ENCODE results near the gene HOGA1.

The HOGA1 gene

DNA sequence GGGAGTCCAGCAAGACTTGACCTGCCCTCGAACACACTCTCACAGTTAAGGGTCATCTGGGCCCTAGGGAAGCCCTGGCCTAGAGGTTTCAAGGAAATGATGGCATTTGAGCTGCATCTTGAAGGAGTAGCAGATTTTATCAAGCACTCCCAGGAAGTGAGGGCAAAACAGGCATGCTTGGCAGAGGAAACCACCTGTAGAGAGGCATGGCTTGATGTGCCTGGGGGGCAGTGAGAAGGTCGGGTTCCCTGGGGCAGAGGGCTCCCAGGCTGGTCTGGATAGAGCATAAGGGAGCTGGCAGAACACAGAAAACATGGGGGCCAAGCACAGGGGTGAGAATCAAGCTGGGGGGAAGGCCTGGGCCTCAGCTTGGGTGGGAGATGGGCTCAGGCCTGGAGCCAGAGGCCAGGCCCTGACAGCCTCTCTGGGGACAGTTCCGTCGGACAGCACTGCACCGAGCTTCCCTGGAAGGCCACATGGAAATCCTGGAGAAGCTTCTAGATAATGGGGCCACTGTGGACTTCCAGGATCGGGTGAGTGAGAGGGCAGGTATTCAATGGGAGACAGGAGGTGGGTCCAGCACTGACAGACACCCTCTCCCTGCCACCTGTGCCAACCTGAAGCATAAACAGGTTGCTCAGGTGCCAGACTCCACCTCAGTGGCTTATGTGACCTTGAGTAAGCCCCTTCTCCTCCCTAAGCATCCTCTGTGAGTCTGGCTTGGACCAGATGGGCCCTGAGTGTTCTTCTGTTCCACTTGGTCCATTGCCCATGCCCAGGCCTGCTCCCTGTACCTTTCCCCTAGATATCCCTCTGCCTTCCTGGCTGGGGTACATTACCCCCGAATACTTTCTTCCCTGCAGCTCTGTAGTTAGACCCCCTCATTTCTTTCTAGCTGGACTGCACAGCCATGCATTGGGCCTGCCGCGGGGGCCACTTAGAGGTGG, 3.5 kb upstream of the HOGA1 start:
- DNase-seq, result no peak

DNA sequence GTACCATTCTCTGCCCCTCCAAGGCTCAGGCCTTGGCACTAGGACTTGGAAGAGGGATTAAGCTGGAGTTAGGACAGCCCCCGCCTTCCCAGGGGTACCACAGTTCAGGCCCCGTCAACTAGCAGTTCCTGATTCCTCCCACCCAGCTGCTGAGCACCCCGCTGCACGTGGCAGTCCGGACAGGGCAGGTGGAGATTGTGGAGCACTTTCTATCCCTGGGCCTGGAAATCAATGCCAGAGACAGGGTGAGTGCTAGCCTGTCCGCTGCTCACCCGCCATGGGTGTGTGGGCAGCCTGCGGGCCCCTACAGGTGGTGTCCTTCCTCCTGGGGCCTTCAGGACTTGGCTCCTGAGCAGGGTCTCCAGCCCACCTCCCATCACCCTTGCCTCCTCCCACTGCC, 2.0 kb upstream of the HOGA1 start:
- DNase-seq, result no peak

DNA sequence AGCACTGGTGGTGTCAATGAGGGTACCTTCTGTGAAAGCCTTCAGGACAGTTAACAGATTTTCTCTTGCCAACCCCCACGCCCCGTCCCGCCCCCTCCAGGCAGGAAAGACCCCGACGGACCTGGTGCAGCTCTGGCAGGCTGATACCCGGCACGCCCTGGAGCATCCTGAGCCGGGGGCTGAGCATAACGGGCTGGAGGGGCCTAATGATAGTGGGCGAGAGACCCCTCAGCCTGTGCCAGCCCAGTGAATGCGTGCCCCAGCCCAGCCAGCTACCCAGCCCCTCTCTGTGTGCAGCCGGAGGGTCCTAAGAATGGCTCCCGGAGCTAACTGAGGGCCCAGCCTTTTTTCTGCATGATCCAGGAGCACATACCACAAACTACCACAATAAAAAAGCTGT, 713 bp upstream of the HOGA1 start:
- no peak for DNase-seq

DNA sequence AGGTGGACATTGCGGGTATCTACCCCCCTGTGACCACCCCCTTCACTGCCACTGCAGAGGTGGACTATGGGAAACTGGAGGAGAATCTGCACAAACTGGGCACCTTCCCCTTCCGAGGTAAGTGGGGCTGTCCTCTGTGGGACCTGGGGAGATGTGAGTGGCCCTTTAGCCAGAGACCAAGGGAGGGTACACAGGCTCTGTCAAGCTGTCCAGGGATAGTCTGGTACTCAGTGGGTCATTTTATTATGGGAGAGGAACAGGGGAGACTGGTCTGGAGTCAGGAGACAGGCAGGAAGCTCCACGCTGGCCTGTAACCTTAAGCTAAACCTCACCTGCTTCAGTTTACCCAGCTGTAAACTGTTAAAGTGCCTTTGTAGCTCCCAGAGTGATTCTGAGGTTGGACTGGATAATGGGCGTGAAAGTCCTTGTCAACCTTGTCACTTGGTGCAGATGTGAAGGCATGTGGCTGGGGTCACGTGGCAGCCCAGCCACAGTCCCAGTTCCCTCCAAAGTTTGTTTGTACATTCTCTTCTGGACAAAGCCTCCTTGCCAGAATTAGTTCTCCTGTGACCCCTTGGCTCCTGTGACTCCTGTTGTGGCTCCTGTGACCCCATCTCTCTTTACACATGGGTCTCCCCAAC, 729 bp downstream of the HOGA1 start:
- DNase-seq, result no peak

DNA sequence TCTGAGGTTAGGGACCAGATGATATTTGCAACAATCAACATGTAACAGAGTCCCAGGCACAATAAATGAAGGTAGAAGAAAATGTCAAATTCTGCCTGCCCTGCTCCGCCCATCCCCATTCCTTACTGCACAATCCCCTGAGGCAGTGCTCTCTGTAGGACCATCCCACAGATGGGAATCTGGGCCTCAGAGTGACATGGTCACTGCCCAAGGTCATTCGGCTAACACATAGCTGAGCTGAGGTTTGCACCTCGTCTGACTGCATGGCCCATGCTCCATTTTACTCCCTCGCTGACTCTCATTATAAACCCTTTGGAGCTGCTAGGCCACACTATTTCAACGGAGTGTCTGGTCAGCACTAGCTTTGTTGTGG, 1.2 kb downstream of the HOGA1 start:
- DNase-seq, result no peak

DNA sequence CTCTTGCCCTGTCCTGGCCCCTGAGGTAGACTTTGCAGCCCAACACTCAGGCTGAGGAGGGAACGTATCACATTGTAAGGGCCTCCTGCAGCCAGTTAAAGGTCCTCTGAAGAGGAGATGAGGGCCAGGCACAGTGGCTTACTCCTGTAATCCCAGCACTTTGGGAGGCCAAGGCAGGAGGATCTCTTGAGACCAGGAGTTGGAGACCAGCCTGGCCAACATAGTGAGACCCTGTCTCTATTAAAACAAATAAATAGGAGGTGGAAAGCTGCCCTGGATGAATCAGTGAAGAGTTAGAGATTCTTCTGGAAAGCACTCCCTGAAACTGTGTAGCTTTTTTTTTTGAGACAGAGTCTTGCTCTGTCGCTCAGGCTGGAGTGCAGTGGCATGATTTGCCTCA, 3.0 kb downstream of the HOGA1 start:
- no peak for DNase-seq

DNA sequence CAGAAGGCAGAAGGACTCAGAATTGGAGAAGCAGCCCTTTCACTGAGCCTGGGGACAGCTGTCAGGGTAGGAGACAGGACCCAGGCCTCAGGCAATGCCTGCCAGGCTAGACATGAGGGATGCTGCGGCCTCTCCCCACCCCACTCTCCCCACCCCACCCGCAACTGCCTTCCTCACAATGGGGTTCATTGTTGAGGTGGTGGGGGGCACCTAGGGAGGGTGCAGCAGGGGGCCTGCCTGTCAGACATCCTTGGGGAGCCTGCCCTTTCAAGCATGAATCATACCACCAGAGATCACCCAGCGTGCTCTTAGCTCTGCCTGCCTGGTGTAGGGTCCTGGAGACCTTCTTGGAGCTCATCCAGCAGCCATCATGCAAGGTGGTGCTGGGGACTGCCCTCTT, 5.3 kb downstream of the HOGA1 start, which contains the start of gene C10orf62:
Gene C10orf62 (plus strand): TSS at position 243 of the 400 bp plus-strand sequence. CDS start 177 bp downstream, outside the sequence.
- no peak for DNase-seq

DNA sequence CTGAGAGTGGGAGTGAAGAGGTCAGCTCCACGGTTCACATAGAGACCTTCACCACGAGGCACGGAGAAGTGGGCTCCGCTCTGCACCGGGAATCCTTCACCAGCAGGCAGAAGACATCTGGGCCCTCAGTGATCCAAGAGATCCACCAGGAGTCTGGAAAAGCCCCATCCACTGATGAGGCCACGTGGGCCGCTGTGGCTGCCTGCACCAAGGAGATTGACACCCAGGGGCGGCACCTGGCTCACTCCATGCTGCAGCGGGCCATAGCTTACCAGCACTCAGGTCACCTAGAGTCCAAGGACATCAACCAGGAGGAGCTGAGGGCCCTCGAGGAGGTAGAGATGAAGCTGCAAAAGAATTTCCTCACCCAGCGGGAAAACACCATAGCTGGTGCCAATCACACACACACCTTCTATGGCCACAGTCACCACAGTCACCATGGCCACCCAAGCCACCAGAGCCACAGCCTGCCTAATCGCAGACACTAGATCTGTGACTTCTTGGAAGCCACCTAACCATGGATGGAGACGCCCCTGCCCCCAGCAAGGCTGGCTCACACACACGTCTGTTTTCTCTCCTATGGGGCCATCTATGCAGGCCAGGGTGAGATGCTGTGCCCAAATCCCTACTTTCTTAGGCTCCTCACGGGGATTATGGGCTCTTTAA, 6.0 kb downstream of the HOGA1 start:
- DNase-seq, result no peak

DNA sequence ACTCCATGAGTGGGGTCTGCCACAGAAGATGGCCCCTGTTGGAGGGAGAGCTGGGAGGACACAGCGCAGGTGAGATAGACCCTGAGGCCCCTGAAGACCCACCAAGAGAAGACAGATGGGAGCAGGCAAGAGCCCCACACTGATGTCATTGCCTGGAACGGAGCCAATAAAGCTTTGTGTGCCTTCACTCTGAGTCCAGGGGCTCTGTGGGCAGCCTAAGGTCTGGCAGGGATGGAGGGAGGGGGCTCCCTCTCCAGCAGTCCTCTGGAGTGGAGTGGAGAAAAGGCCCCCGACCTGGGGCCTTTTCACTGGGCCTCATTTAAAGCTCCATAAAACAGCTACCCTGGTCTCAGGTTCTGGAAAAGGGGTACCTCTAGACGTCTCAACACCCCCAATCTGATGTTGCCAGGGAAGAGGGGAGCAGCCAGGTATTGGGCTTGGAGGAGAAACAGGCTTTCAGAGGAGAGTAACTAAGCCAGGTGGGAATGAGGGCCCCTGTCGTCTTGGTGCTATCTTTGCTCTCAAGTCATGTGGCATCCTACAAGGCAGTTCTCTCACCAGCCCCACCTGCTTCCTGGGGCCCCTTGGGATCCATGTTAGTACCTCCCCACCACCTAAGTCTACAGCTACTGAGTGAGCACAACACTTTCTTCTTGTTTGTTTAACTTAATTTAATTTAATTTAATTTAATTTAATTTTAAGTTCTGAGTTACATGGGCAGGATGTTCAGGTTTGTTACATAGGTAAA, 6.7 kb downstream of the HOGA1 start:
- no peak for DNase-seq

DNA sequence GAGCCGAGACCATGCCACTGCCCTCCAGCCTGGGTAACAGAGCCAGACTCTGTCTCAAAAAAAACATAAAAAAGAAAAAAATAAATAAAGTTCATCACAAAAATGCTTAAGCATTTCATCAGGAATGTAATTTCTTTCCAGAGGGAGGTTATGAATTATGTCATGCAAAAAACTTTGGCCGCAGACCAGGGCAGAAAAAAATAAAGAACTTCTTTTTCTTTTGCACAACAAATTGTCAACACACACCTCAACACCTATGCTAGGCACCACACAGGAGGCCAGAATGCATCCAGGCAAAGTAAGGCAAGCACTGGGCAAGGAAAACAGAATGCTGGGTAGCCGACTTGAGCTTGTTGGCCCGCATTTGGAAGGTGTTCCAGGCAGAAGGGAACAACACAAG, 9.2 kb downstream of the HOGA1 start:
- DNase-seq, result no peak

DNA sequence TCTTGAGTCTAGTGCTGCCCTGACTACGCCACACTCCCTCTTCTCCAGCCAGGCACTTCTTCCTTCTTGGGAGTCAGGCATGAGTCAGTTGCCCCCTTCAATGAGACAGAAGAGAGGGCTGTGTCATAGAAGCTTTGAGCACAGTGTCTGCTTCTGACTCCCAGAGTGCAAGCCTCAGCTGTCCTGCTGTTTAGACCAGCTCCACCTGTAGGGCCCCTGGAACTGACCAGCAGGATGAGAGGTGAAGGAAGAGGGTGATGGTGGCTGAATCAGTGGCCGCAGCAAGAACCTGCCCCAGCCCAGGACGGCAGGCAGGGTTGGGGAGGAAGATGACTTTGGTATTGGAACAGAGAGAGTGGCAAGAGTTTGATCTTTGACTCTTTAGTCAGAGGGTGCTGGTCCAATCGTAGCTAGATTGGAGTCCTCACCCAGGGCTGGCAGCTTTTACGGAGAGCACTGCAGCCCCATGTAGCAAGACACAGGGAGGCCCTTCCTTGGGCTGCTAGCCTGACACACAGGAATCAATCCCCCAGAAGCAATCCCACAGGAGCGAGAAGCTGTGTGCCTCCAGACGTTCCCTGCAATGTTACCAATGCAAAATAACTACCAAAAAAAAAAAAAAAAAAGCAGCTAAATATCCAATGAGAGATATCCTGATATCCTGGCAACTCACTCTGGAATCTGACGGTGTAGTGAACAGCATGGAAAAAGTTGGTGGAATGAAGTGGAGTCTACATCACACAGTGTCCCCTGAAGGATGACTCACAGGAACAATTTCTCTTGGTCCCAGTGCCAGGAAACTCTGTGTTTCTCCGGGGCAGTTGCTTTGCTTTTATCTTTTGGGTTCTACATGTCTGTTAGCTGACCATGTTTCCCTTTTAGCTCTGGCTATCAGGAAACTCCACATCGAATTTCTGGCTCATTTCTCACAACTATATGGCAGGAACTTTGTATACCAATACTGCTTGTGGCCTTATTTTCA, 12.2 kb downstream of the HOGA1 start:
- DNase-seq, result no peak

DNA sequence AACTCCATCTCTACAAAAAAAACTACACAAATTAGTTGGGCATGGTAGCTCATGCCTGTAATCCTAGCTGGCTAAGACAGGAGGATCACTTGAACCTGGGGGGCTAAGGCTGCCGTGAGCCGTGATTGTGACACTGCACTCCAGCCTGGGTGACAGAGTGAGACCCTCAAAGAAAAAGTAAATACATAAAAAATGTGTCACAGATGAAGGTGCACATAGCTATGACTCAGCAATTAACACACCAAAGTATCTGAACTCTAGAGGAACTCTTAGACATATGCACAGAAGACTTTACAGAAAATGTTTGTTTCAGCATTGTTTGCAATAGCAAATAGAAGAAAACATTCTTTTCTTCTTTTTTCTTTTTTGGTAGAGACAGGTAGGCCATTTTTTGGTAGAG, 13.6 kb downstream of the HOGA1 start:
- DNase-seq, result no peak

DNA sequence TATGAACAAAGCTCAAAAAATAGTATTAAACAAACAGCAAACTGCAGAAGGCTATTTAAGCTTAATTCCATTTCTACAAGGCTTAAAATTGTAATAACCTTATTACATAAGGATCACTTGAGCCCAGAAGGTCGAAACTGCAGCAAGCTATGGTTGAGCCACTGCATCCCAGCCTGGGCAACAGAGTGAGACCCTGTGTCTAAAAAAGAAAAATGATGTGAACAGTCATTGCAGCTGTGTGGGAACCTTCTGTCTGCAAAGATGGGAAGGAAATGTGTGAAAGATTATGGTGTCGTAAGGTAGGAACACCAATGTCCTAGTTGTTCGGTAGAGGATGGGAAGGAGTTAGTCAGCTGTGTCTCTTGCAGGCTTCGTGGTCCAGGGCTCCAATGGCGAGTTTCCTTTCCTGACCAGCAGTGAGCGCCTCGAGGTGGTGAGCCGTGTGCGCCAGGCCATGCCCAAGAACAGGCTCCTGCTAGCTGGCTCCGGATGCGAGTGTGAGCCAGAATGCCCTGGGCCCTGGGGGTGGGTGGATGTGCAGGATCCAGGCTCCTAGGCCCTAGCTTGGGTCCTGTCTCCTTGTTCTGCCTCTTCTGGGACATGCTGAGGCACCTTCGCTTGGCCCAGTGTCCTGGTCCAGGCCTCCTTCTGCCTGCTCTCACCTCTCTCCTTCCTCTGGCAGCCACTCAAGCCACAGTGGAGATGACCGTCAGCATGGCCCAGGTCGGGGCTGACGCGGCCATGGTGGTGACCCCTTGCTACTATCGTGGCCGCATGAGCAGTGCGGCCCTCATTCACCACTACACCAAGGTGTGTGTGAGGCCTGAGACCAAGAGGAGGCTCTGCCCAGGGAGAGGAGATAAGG, 14.4 kb downstream of the HOGA1 start:
- no peak for DNase-seq

DNA sequence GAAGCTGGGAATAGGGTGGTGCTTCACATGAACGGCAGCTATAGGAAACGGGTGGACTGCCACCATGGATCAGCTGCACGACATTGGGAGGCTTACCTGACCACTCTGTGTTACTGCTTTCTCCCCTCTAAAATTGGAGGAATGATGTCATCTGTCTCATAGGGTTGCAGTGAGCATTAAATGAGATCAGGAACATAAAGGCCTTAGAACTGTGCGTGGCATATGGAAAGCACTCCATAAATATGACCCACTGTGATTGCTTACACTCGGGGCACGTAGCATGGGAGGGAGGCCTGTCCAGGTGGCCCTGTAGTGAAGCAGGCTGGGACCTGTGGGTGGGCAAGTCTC, 15.1 kb downstream of the HOGA1 start:
- no peak for DNase-seq

DNA sequence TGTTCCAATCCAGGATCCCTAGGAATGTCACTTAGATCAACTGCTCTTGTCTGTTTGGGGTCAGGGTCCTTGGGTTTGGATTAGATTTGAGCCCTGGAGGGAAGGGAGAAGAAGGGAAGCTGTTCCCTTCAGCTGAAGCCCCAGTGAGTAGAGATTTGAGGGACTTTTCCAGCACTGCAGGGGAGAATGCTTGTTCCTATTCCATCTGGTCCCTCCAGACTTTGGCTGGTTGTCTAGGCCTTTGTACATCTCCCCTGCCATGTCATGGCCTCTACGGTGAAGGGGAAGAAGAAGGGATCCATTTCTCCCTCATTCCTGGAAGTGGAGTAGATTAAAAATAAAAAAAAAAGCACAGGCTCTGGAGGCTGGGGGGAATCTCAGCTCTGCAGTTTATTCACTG, 16.4 kb downstream of the HOGA1 start:
- DNase-seq, result no peak

DNA sequence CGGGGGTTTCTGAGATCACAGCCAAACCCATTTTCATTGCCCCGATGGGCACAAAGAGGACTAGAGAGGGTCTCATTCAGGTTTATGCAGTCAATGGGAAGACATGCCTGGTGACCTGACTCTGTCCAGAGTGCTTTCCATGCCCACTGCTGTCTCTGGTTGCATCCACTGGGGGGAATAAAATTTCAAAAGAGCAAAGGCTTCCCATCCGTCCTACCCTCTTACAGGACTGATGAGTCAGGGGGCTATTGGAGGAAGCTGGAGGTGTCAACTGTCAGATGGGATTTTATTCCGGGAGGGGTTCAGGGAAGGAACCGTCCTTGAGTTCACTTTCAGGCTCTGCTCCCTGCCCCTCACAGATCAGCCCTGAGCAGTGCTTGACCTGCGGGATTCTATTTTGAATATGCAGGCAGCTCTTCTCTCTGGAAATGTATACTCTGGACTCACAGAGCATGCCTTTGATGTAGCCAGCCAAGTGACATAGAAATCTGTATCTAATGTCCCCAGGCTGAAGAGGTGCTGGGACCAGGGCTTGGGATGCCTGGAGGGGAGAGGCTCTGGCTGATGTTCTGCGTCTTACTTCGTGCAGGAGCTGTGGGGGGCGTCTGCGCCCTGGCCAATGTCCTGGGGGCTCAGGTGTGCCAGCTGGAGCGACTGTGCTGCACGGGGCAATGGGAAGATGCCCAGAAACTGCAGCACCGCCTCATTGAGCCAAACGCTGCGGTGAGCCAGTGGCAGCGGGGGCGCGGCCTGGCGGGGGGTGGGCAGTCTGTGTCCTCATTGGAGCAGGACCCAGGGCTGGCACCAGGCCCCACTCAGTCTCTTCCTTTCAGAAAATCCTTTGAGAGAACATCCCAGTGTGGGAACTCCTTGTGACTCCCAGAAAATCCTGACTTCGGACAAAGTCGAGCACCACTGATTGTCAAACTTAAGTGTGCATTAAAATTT, 17.4 kb downstream of the HOGA1 start:
- no peak for DNase-seq

DNA sequence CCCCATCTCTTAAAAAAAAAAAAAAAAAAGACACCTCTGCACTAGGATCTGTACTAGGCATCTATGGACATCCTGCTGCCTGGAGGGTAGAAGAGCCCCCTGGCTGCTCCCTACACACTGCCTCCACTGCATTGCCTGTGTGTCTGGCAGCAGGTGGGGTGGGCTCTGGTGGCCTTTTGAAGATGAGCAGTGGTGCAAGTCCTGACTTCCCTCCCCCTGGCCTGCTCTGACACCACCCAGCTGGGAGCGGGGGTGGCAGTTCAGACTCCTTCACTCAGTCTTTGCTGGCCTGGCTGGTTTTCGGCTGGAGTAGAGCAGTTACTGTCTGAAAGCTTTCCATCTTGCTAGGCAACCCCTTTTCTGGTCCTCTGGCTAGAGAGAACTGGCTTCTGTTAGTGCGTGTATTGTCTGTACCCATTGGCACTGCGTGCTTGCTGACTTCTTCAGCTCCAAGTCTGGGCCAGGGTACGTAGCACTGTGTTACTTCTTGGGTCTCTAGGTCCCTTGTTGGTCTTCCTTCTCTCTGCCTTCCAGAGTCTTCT, 23.0 kb downstream of the HOGA1 start:
- no peak for DNase-seq

DNA sequence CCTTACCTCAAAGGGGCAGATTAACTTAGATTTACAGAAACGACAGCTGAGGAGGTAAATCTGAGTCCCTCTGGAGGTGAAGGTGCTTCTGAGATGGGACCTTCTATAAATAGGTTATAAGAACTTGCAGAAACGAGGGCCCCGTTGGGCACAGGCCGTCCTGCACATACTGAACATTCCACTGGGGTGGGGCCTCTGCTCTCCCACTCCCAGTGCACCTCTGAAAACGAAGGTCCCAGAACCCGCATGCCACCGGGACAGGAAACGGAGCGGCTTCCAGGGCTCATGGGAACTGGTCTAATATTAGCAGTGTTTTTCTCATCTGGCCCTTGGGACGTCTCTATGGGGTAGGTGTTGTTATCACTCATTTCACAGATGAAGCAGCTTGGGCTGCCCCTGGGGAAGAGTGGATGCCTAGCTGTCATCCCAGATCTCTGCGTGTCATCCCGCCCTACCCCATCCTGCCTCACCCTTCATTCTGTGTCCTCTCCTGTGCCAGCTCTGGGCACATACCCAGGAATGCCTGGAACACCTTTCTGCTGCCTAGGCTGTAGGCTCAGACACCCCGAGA, 24.9 kb downstream of the HOGA1 start:
- DNase-seq, result no peak

DNA sequence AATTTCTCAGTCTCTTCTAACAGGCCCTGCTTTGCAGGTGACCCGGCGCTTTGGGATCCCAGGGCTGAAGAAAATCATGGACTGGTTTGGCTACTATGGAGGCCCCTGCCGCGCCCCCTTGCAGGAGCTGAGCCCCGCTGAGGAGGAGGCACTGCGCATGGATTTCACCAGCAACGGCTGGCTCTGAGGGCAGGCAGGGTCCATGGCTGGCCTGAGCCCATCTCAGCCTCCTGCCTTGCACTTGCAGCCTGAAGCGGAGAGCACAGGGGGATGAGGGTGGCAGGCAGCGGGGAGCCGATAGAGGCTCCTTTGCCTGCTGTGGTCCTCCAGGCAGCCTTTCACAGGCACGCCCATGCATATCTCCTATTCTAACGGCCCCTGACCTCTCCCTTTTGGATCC, 27.3 kb downstream of the HOGA1 start:
- no peak for DNase-seq

All from NCI-H146 (cell line).